ENCODE measurements around the gene ZSCAN23. TPM values are rescaled to one million over a fixed set of nuclear protein-coding genes. Genes with fewer than 3 reads are reported as not detected.
A peak's percentile ranks its signal among the peaks of the same experiment; 100 is the strongest.
"Not testable (repeated sequence)": the region's sequence is repeated elsewhere in the genome, so short reads cannot be mapped to it uniquely, and the experiment has no call there.

ZSCAN23 gene
- 1.0 and 3.2 TPM in 2 replicates for total RNA-seq (2014; rRNA removed; shearing (Covaris generic))

- DNase-seq (ENCODE audit: low spot score) = peak; percentile 82
These were observed at the start of gene ZSCAN23 for GRCh38 chr6:28443112-28443773. Gene ZSCAN23, minus strand, starts transcription at chr6:28443491. Its CDS starts 7,225 bp downstream, at chr6:28436266.

GRCh38 chr6:28491984-28492317 lies 48.7 kb upstream of the ZSCAN23 start:
- DNase-seq (ENCODE audit: low spot score) = no peak

- peak; percentile 13 for DNase-seq (ENCODE audit: low spot score)
These were observed 47.1 kb upstream of the ZSCAN23 start for GRCh38 chr6:28490205-28490890.

GRCh38 chr6:28489366-28490204 lies 46.3 kb upstream of the ZSCAN23 start:
- DNase-seq (ENCODE audit: low spot score) = peak; percentile 72

GRCh38 chr6:28488916-28489365 lies 45.6 kb upstream of the ZSCAN23 start:
- DNase-seq (ENCODE audit: low spot score) = peak; percentile 83

- DNase-seq (ENCODE audit: low spot score) = no peak
These were observed 43.9 kb upstream of the ZSCAN23 start for GRCh38 chr6:28486988-28487742.

GRCh38 chr6:28486533-28486932 lies 43.2 kb upstream of the ZSCAN23 start:
- DNase-seq (ENCODE audit: low spot score) = no peak

GRCh38 chr6:28485482-28485881 lies 42.2 kb upstream of the ZSCAN23 start:
- DNase-seq (ENCODE audit: low spot score) = no peak

GRCh38 chr6:28480253-28480932 lies 37.1 kb upstream of the ZSCAN23 start:
- no peak for DNase-seq (ENCODE audit: low spot score)

- DNase-seq (ENCODE audit: low spot score) = no peak
These were observed 35.2 kb upstream of the ZSCAN23 start for GRCh38 chr6:28478518-28478917.

- peak; percentile 91 for DNase-seq (ENCODE audit: low spot score)
These were observed 31.3 kb upstream of the ZSCAN23 start for GRCh38 chr6:28474441-28475219.

- not testable (repeated sequence) for DNase-seq (ENCODE audit: low spot score)
These were observed 26.0 kb upstream of the ZSCAN23 start for GRCh38 chr6:28469153-28469745.

GRCh38 chr6:28468056-28468455 lies 24.8 kb upstream of the ZSCAN23 start:
- no peak for DNase-seq (ENCODE audit: low spot score)

GRCh38 chr6:28462401-28462800 lies 19.1 kb upstream of the ZSCAN23 start:
- no peak for DNase-seq (ENCODE audit: low spot score)

GRCh38 chr6:28458568-28458967 lies 15.3 kb upstream of the ZSCAN23 start:
- no peak for DNase-seq (ENCODE audit: low spot score)

- DNase-seq (ENCODE audit: low spot score) = no peak
These were observed 5.8 kb upstream of the ZSCAN23 start for GRCh38 chr6:28449056-28449455.

- DNase-seq (ENCODE audit: low spot score) = not testable (repeated sequence)
These were observed 4.2 kb upstream of the ZSCAN23 start for GRCh38 chr6:28447512-28447906.

- DNase-seq (ENCODE audit: low spot score) = no peak
These were observed 3.7 kb upstream of the ZSCAN23 start for GRCh38 chr6:28446818-28447511.

GRCh38 chr6:28444759-28445158 lies 1.5 kb upstream of the ZSCAN23 start:
- DNase-seq (ENCODE audit: low spot score) = peak; percentile 23

Measured in A172 (cell line).